Colonic mucosa (tissue), 4 donors: ENCODE results near the gene F2RL3. TPM values are rescaled to one million over a fixed set of nuclear protein-coding genes. Genes with fewer than 3 reads are reported as not detected.

Experiments
- DNase-seq: peaks from one replicate; pipeline ENCODE4 v3.0.0-alpha.2; 2020
- H3K27ac ChIP-seq: fragments of 200-600 bp; one replicate; pipeline ENCODE4 v1.8.0; 2021
- H3K27me3 ChIP-seq: fragments of 200-600 bp; one replicate; pipeline ENCODE4 v1.8.0; 2021
- H3K36me3 ChIP-seq: fragments of 200-600 bp; one replicate; pipeline ENCODE4 v1.8.0; 2021
- H3K4me1 ChIP-seq: fragments of 200-600 bp; one replicate; pipeline ENCODE4 v1.8.0; 2021; ENCODE audit warnings: mild to moderate bottlenecking
- H3K4me3 ChIP-seq: fragments of 200-600 bp; one replicate; pipeline ENCODE4 v1.8.0; 2021
- H3K9ac ChIP-seq, 2 donors: one replicate each; pipeline ENCODE4 v1.7.0; 2013; ENCODE audit warnings: control low read depth in 2 of 2, low read depth in 2 of 2, low read length in 2 of 2
- H3K9me3 ChIP-seq: fragments of 200-600 bp; one replicate; pipeline ENCODE4 v1.8.0; 2021
- intact Hi-C: fragments of 100-400 bp; cut with DNase I; formaldehyde crosslinking; loops from one replicate; pipeline ENCODE4 v1.14.1; 2022
- total RNA-seq, 2 donors: library from RNA; stranded (reverse); fragmentation: NEBNext Ultra II Directional in 1 of 2; extraction: Animal tissue kit (Norgen Biotek cat#: 25700) in 1 of 2; gene quantifications; one replicate each; pipeline ENCODE4 v1.2.1, GENCODE V29; 2021
- TF ChIP-seq, protein P1 (sequence below): fragments of 200-600 bp; IDR thresholded peaks from one replicate; pipeline ENCODE4 v1.8.0; 2022; ENCODE audit warnings: antibody characterized with exemption, mild to moderate bottlenecking
- donor health status: healthy.
- donor health status: DM: no; HTN: no; CAD: no.
- donor health status: DM: no; HTN: no; CAD: no.

Gene F2RL3
- total RNA-seq, 2 donors from 2014 or later, result 0.84 to 0.98 TPM

DNA sequence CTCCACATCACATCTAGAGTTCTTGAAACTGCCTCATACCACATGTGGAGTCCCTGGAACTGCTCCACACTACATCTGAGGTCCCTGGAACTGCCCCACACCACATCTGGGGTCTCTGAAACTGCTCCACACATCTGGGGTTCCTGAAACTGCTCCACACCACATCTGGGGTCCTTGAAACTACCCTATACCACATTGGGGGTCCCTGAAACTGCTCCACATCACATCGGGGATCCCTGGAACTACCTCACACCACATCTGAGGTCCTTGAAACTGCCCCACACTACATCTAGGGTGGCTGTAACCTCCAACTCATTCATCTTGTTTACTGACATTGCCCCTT lies 33.8 kb downstream of the F2RL3 start:
- Histone ChIP-seq H3K27ac (no peak overlapping the region), H3K4me1 (no peaks in the 10 kb centered on the region), H3K4me3 (no peak overlapping the region), H3K9ac (no peak overlapping the region), H3K36me3 (no peaks in the 10 kb centered on the region), H3K27me3 (no peaks in the 10 kb centered on the region), H3K9me3 (no peaks in the 10 kb centered on the region)
- TF ChIP-seq, protein P1, sequence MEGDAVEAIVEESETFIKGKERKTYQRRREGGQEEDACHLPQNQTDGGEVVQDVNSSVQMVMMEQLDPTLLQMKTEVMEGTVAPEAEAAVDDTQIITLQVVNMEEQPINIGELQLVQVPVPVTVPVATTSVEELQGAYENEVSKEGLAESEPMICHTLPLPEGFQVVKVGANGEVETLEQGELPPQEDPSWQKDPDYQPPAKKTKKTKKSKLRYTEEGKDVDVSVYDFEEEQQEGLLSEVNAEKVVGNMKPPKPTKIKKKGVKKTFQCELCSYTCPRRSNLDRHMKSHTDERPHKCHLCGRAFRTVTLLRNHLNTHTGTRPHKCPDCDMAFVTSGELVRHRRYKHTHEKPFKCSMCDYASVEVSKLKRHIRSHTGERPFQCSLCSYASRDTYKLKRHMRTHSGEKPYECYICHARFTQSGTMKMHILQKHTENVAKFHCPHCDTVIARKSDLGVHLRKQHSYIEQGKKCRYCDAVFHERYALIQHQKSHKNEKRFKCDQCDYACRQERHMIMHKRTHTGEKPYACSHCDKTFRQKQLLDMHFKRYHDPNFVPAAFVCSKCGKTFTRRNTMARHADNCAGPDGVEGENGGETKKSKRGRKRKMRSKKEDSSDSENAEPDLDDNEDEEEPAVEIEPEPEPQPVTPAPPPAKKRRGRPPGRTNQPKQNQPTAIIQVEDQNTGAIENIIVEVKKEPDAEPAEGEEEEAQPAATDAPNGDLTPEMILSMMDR, result no peak
- no peak for DNase-seq
- intact Hi-C loops, result no loop called here

DNA sequence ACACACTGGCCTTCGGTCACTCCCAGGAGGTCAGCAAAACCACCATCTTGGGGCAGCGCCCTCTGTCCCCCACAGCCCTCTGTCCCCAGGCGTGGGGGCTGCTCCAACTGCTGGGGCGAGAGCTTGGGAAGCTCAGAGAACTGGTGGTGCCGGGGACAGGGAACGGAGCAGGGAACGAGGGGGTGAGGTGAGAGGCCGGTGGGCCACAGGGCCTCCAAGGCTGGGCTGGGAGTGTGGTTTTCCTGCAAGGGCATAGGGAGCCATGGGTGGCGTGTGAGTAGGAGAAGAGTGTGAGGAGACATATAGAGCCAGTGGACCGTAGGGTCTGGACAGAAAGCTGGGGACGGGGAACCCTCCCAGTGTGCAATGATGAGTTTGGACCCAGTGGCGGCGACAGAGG lies 34.1 kb downstream of the F2RL3 start:
- Histone ChIP-seq H3K4me1 (no peaks in the 10 kb centered on the region), H3K9ac (no peak overlapping the region), H3K4me3 (no peak overlapping the region), H3K36me3 (no peaks in the 10 kb centered on the region), H3K9me3 (no peaks in the 10 kb centered on the region), H3K27ac (no peak overlapping the region), H3K27me3 (no peaks in the 10 kb centered on the region)
- DNase-seq, result no peak
- TF ChIP-seq, protein P1, result no peak
- intact Hi-C loops, result no loop called here

DNA sequence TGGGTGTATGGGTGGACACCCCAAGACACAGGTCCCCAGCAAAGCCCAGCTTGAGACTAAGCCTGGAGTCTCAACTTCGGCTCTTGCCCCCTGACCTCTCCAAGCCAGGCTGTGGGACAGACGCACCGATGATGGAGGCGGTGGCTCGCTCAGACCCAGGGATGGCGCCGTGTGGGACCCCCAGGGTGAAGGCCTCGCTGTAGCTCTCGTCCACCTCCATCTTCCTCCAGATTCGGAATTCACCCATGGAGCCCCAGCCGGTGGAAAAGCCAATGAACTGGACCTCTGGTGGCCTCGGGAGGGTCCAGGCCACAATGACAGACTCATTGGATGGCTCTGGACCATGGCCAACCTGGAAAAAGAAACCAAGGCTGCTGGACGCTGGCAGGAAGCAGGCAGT lies 39.1 kb downstream of the F2RL3 start:
- Histone ChIP-seq H3K9me3 (no peaks in the 10 kb centered on the region), H3K4me1 (no peaks in the 10 kb centered on the region), H3K9ac (no peak overlapping the region), H3K27me3 (no peaks in the 10 kb centered on the region), H3K27ac (no peak overlapping the region), H3K36me3 (no peaks in the 10 kb centered on the region), H3K4me3 (no peak overlapping the region)
- intact Hi-C loops, result no loop called here
- DNase-seq, result no peak
- TF ChIP-seq, protein P1, result no peak

DNA sequence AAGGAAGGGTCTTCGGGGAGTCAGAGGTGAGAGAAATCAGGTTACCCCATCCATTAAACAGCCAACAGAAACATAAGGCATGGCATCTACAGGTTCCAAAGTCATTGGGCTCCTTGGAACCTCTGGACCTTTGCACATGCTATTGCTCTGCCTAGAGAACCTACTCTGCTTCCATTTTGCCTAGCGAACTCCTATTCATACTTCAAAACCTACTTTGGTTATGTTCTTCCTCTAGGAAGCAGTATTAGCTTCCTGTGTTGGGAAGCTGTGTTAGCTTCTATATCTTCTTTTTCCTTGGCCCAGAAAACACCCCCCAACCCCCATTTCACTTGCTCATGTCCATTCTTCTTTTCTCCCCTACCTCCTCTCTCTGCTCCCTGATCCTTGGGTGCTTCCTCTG lies 39.6 kb downstream of the F2RL3 start:
- Histone ChIP-seq H3K27ac (no peak overlapping the region), H3K9me3 (no peaks in the 10 kb centered on the region), H3K36me3 (no peaks in the 10 kb centered on the region), H3K27me3 (no peaks in the 10 kb centered on the region), H3K4me3 (no peak overlapping the region), H3K4me1 (no peaks in the 10 kb centered on the region), H3K9ac (no peak overlapping the region)
- no peak for DNase-seq
- TF ChIP-seq, protein P1, result no peak
- intact Hi-C loops, result no loop called here

DNA sequence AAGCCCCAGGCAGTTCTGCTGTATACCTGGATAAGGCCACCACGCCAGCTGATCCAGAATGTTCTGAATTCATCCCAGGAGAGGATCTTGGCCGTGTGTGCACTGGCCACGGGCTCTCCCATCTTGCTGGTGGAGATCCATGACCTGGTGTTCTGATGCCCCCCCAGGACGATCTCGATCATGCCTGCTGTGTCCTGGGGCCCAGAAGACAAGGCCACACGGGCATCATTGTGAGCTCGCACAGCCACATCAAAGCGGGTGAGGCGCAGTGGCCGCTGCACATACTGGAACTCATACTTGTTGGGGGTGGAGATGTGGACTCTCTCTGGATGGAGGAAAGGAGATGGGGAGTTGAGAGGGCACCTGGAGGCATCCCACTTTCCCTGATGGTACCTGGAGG lies 40.1 kb downstream of the F2RL3 start:
- TF ChIP-seq, protein P1, result no peak
- Histone ChIP-seq H3K9ac (no peak overlapping the region), H3K9me3 (no peaks in the 10 kb centered on the region), H3K27me3 (no peaks in the 10 kb centered on the region), H3K36me3 (no peaks in the 10 kb centered on the region), H3K4me3 (no peak overlapping the region), H3K27ac (no peak overlapping the region), H3K4me1 (no peaks in the 10 kb centered on the region)
- DNase-seq, result no peak
- intact Hi-C loops, result no loop called here

DNA sequence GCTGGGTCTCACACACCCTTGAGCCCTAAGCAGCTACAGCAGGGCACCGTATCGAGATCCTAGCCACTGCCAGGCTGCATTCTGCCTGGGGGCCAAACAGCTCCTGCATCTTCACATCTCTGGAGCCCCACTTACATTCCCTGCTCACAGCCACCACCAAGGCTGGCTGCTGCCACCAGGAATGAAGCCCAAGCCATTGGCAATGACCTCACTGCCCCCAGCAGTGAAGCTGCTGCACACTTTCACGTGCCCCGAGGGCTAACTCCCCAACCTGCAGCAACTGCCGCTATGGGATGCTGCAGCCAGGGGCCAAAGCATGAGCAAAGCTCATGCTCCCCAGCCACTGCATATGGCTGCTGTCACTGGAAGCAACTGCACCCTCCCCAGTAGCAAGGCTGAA lies 42.0 kb downstream of the F2RL3 start:
- Histone ChIP-seq H3K9me3 (no peaks in the 10 kb centered on the region), H3K4me3 (no peak overlapping the region), H3K36me3 (no peaks in the 10 kb centered on the region), H3K9ac (no peak overlapping the region), H3K27me3 (no peaks in the 10 kb centered on the region), H3K27ac (no peak overlapping the region), H3K4me1 (no peaks in the 10 kb centered on the region)
- no peak for DNase-seq
- TF ChIP-seq, protein P1, result no peak
- intact Hi-C loops, result no loop called here
